T follicular helper cell (primary cell): ENCODE measurements around the gene CDCA5.
"Not testable (repeated sequence)": the region's sequence is repeated elsewhere in the genome, so short reads cannot be mapped to it uniquely, and the experiment has no call there.

ENCODE experiments used
- DNase-seq: peaks from one replicate; pipeline ENCODE4 v3.0.0-alpha.2; 2020; ENCODE audit warnings: low read depth

Gene CDCA5

GRCh38 chr11:65119670-65119995 lies 35.8 kb upstream of the CDCA5 start:
- DNase-seq: no peak

- not testable (repeated sequence) for DNase-seq
These were observed 35.2 kb upstream of the CDCA5 start for GRCh38 chr11:65118891-65119669.

DNA sequence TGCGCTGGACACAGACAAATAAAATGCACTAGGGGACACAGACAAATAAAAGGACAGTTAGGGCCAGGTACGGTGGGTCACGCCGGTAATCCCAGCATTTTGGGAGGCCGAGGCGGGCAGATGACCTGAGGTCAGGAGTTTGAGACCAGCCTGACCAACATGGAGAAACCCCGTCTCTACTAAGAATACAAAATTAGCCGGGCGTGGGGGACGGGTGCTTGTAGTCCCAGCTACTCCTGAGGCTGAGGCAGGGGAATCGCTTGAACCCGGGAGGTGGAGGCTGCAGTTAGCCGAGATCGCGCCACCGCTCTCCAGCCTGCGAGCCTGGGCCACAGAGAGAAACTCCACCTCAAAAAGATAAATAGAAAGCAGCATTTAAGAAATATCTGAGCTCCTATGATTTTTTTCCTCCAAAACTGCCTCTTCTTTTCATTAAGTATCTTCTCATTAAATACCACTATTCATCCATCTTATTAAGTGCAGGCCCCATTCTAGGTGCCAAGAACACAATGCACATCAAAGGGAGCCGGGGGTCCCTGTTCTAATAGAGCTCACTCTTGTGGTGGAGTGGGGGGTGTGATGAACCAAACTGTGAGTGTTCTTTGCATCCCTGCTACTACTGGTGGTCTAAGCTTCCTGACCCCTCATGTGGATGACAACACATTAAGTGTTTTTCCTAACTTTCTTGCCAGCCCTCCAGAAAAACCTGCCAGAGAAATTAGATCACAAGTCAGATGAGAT lies 34.4 kb upstream of the CDCA5 start:
- DNase-seq: no peak

- peak; percentile 100 for DNase-seq
These were observed 33.6 kb upstream of the CDCA5 start, which contains the start of gene ZNHIT2 for GRCh38 chr11:65117206-65118096. ZNHIT2 (minus strand) TSS chr11:65117701; CDS start chr11:65117653, 48 bp downstream.

GRCh38 chr11:65116370-65117205 lies 32.7 kb upstream of the CDCA5 start:
- peak; percentile 45 for DNase-seq

- DNase-seq: no peak
These were observed 31.7 kb upstream of the CDCA5 start for GRCh38 chr11:65115361-65116082.

- DNase-seq: no peak
These were observed 30.8 kb upstream of the CDCA5 start for GRCh38 chr11:65114538-65115171.

DNA sequence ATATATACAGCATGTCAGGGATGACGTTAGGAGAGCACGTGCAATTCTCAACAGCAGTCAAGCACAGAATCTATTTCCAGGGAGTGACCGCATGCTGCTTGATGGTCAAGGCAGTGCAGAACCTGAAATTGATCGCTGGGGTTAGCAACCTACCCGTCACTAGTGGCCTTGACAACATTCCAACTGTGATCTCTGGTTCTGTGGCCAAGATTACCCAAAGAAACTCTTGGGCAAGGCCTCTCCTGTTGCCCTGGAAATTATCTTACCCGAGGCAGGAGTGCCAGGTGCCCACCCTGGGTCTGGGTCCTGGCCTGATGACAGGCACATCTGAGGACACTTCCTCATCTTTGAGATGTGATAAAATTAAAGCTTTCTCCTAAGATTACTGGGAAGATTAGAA lies 30.0 kb upstream of the CDCA5 start:
- no peak for DNase-seq

- DNase-seq: no peak
These were observed 29.5 kb upstream of the CDCA5 start for GRCh38 chr11:65113361-65113756.

DNA sequence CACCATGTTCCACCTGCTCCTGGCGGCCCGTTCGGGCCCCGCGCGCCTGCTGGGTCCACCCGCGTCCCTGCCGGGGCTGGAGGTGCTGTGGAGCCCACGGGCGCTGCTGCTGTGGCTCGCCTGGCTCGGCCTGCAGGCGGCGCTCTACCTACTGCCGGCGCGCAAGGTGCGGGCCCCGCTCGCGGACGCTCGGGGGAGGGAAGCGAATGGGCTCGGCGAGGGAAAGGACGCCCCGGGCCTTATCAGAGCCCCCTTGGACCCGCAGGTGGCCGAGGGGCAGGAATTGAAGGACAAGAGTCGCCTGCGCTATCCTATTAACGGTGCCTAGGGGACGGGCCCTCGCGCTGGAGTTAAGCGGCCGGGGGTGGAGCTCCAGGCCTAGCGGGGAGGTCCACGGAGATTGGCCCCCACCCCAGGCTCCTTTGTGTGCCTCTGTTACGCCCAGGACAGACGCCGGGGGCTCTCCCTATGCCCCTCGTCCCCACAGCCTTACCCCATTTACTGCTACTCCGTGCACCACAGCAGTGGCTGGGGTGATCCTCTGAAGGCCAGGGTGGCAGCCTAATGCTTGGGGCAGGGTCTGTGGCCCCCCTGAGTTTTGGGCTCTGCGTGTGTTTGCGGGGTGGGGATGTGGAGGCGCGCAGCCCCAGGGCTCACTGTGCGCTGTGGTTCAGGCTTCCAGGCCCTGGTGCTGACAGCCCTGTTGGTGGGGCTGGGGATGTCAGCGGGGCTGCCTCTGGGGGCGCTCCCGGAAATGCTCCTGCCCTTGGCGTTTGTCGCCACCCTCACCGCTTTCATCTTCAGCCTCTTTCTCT lies 28.9 kb upstream of the CDCA5 start:
- DNase-seq: peak; percentile 68

GRCh38 chr11:65111744-65112545 lies 28.1 kb upstream of the CDCA5 start, which contains the start of gene TM7SF2:
TM7SF2 (plus strand) TSS chr11:65111872; CDS start chr11:65112016, 144 bp downstream.
- DNase-seq: peak; percentile 93

DNA sequence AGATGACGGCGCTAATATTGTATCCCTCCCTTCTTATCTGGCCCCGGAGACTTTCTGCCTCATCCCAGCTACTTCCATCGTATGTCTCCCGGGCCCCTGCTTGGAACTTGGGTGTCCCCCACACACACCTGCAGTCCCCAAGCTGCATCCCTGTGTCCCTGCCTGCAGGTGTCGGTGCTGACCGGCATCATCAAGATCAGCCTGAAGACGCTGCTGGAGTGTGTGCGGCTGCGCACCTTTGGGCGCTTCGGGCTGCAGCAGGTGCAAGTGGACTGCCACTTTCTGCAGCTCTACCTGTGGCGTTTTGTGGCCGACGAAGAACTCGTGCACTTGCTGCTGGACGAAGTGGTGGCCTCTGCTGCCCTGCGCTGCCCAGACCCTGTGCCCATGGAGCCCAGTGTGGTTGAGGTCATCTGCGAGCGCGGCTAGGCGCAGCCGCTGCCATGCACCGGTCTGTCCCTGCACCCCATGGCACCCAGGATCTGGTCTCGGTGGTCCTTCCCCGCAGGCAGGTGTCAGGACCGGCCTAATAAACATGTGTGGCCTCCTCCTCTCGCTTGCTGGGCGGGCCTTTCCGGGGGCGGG lies 27.4 kb upstream of the CDCA5 start:
- DNase-seq: no peak

GRCh38 chr11:65110354-65110861 lies 26.6 kb upstream of the CDCA5 start:
- DNase-seq: peak; percentile 93

- no peak for DNase-seq
These were observed 25.7 kb upstream of the CDCA5 start for GRCh38 chr11:65109231-65110198.

- DNase-seq: no peak
These were observed 24.8 kb upstream of the CDCA5 start for GRCh38 chr11:65108469-65109123.
